NCI-H2227 (cell line): ENCODE data around the gene MDFI.

ENCODE experiments used
- DNase-seq: peaks from one replicate; lab custom pipeline; 2025; ENCODE audit not compliant: unreplicated experiment; lab: John Stamatoyannopoulos, UW

Gene MDFI

DNA sequence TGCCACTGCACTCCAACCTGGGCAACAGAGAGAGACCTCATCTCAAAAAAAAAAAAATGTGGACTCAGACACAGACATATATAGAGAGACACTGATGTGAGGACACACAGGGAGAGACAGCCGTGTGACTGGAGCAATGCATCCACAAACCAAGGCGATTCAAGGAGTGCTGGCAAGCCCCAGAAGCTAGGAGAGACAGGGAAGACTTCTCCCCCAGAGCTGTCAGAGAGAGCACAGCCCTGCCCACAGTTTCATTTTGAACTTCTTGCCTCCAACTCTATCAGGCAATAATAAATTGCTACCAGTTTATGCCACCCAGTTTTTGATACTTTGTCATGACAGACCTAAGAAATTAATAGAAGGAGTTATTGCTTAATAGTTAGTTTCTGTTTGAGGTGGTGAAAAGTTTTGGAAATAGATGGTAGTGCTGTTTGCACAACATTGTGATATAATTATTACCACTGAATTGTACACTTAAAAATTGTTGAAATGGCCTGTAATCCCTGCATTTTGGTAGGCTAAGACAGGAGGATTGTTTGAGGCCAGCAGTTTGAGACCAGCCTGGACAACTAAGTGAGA is 5.1 kb upstream of the MDFI start:
- no peak for DNase-seq

DNA sequence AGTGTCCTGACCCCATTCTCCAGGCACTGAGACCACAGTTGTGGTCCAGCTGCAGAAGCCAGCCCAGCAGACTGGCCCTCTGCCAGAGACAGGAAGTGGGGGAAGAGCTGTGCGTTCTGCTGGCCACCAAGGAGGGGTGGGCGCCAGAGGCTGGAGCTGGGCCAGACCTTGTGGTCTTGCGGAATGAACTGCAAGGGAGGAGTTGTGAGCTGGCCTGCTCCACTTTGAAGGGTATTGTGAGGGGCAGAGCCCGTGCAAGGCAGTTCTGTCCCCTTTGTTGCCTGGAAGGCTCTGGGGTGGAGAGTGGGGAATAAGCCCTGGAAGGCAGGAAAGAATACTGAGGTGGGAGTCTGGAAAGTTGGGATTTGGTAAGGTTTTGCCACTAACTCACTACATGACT is 3.6 kb upstream of the MDFI start:
- no peak for DNase-seq

DNA sequence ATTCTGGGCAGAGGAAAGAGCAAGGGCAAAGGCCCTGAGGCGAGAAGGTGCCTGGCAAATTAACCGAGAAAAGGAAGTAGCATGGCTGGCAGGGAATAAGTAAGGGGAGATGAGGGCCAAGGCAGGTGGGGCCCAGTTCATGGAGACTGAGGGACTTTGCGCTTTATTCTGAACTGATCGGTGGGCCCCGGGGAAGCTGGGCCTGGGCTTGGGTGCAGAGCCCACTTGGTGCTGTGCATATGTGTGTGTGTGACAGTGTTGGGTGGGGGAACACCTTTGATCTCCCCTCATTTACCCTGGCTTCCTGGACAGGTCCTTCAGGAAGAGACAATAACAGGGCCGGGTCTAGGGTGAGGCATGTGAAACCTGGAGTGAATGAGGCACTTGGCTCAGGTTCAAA is 2.9 kb upstream of the MDFI start:
- no peak for DNase-seq

DNA sequence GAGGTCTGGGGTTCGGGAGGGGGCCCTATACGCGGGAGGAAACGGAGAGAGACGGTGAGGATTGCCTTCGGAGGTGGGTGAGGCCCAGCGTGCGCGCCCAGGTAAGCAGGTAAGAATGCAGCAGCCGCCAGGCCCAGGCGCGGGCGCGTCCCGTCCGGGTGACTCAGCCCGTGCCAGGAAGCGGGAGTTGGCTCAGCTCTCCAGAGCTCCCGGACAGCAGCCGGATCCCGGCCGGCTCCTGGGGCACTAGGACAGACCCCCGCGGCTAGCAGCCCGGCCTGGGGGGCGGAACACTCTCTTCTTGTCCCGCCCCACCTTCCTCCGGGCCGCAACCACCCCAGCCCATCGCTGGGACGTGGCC is 1.5 kb upstream of the MDFI start:
- DNase-seq: no peak

DNA sequence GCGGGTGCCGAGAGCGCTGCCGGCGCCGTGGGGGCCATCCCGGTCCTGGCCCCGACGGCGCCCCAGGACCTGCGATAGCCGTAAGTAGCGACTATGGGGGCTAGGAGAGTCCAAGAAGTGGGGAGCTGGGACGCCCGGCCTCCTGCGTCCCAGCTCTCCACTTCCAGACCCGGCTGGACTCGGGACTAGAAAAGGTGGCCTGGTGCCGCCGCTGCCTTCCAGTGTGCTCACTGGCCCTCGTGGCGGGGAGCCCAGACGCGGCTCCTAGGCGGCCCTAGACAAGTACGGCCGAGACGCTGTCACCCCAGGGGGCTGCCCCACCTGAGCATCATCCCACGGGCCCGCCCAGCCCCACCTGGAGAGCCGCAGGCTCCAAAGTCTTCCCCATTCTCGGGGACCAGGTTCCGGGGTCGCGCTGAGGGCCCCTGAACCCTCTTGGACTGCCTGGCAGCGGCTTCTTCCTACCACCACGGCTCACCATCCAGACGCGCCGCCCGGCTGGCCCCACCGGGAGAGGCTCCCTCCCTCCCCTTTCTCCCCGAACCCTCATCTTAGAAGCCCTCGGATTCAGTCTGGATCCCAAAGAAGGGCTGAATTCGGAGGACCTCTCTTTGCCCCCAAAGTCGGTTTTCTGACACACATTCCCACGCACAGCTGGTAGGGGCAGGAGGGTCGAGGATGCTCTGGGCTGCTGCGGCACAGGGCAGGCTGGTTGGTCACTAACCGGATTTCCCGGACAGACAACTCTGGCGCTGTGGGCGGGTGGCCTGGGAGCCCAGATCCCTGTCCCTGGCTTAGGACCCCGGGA is 870 bp upstream of the MDFI start:
- DNase-seq: no peak

DNA sequence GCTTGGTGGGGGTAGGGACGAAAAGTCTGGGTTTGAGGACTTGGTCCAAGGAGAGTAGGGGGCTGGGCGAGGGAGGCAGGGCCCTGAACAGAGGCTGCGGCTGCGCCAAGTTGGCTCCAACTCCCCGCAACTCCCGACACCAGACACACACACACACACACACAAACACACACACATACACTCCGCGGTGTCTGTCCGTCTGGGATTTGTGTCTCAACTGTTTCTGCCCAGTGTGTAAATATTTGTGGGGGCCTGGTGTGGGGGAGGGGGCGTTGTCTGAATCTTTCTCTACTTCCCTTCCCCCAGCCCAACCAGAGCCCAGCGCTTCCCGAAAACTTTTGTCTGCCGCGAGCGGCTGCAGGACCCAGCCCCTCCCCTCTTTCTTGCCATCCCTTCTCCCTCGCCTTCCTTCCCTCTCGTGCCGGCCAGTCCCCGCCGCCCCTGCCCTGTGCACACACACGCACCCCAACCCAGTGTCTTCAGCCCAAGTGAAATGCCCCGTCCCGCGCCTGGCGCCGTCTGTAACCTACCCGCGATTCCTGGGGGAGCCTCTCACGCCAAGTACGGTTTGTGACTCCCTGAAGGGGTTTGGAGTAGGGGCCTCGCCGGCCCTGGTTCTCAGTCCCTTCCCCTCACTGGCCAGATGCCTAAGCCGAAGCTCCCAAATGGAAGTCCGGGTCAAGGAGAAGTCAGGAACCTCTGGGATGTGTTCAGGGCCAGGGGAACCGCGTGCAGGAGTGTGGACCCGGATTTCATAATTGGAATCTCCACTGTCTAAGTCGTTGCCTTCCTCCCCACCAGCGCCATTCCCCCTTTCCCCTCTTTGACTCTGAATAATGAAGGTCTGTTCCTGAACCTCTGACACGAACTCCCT is 904 bp downstream of the MDFI start:
- DNase-seq: peak; percentile 38

DNA sequence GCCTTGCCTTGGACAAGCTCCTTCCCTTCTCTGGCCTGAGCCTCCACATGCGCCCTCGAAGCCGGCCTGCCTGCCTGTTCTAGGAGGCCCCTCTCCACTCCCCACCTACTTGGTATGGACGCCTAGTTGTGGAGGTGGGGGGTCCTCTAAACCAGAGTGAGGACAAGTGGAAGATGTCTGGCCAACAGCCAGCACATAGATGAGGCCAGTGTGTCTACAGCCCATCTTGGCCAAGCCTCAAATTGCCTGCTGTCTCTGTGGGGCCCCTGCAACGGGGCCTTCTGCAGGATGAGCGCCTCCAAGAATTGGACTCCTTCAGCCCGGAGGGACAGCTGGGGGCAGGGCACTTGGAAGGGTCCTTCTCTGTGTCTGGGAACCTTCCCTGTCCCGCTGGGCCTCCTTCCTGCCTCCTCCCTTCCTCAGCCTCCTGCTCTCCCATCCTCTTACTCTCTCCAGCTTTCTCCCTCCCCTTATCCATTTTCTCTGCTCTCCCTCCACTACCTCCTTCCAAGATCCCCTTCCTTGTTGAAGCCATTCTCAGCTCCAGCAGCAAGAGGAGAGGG is 1.6 kb downstream of the MDFI start:
- DNase-seq: no peak

DNA sequence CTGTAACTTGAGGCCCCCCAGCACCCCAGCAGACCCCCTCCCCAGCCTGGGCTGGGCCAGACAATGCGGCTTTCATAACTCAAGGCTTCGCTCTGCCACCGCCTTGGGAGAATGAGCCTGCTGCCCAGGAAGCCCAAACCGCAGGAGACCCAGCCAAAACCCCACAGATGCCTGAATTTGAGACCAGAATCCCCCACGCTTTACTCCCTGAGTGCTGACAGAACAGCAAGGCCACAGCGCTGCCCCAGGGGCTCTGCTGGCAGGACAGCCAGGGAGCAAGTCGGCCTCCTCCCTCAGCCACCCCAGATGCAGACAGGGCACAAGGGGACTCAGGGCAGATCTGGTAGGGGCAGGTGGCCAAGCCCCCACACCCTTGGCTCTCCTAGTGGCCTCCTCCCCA is 2.2 kb downstream of the MDFI start:
- DNase-seq: no peak

DNA sequence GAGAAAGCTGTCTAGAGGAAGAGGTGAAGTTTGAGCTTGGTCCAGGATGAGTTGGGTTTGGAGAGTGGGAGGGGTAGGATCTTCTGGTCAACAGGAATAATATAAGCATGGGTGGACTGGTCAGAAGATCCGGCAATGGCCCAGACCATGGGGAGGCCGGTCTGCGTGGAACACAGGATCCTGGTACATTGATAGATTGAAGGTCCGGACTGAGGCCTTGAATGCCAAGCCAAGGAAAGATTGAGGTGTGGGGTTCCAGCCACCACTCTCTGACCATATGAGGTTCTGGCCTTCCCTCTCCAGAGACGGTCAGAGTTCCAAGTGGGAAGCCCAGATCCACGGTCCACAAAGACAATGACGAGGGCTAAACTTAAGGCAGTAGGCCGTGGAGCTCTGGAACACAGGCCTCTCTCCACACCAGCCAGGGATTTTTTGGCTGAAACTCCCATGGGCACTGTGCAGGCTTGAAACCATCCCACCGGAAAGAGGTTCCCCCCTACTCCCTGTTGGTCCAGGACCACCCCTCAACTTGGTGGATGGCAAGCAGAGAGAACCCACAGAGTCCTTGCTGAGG is 3.2 kb downstream of the MDFI start:
- DNase-seq: no peak

DNA sequence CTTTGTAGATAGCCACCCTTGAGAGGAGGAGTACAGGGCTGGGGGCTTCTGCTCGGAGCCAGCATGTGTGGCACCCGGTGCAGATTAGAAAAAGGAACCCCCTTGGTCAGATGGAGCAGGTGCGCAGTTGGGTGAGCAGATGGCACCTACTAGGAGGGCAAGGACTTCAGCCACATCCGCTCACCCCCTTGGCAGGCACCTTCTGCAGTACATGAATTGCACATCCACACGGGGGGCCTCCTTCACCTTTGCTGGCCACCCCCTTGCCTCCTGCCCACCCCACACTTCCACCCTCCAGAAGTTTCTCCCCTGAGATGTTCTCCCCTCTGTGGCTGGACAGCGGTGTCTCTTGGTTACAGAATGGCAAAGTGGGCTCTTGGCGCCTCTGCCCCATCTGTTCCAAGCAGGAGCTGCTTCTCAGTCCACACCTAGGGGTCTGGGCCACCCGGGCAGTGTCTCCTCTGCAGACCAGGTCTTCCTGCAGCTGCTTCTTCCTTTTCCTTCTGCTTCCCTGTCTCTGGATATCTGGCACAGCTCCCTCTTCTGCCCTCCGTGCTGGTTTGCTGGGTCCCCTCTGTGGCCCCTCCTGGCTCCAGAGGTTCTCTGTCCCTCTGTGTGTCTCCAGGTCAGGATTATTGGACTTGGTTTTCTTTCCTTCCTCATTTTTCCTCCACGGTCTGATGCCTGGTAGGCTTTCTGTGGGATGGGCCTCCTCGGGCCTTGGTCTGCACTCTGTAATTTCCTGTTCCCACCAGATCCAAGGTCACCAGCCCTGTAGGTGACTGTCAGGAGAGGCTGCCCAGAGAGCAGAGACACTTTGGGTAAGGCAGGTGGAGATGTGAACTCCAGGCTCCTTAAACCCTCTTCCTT is 4.1 kb downstream of the MDFI start:
- DNase-seq: no peak

DNA sequence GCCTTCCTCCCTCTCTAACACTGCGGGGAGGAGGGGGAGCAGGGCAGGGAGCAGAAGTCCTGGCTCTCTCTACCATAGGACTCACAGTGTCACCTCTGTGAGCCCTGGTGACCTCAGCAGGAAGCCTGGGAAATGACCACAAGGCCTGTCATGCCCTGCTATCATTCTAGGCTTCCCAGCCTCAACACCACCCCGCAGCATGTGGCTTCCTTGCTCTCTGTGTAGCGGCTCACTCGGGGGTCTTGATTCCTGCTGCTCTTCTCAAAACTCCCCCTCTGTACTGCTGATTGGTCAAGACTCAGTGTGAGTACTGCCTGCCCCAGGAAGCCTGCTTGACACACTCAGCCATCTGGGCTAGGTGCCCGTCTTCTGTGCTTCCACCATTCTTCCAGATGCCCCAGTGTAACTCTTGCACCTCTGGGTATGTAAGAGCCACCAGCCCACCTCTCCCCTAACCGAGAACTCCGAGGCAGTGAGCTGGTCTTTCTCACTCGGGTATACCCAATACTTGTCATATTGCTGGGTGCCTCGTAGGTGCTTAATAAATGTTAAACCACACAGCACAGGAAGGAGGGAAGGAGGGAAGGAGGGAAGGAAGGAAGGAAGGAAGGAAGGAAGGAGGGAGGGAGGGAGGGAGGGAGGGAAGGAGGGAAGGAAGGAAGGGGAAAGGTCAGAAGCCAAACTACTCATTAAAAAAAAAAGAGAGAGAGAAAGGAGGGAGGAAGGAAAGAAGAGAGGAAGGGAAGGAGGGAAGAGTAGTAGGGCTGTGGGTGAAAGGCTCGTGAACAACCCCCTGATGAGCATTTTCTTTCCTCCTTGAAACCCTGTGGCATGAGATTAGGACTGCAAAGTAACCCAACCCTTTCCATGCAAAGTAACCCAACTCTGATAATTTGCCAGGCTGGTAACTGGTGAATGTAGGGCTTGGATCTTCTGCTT is 5.0 kb downstream of the MDFI start:
- no peak for DNase-seq

DNA sequence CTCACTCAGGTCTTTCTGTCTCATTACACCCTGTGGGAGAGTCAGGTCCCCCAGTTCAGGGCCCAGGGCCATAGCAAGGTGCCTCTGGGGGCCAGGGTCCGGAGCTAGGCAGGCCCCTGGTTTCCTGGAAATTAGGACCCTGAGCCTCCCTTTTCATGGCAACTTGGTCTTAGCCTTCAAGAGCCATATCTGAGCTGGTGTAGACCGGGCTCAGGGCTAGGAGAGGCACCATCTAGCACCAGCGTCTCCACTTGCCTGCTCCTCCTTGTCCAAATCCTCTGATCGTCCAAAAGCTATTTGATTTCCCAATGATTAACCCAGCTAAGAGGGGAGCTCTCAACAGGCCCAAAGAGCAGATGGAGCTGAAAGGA is 5.6 kb downstream of the MDFI start:
- DNase-seq: no peak

DNA sequence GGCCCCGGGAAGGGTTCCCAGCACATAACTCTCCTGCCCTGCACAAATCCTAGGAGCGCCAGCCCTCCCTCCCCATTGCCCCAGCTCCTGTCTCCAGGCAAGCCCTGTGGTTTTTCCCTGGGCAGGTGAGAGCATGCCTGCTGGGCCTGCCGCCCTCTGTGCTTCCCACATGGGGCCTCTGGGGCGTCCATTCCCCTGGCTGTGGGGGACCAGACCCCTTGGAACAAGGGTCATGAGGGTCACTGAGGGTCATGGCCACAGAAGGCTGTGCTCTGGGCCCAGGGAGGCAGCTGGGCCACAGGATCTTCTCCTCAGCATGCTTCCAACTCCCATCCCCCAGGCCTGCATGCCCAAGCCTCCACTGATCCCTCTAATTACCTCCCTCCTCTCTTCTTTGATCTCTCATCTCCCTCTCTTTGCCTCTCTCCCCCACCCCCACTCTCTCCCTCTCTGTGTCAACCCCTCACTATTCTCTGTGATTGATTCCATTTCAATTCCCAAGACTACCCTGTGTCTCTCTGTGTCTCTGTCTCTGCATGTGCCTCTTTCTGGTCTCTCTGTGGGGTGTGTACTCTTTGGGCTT is 6.1 kb downstream of the MDFI start:
- peak; percentile 31 for DNase-seq

DNA sequence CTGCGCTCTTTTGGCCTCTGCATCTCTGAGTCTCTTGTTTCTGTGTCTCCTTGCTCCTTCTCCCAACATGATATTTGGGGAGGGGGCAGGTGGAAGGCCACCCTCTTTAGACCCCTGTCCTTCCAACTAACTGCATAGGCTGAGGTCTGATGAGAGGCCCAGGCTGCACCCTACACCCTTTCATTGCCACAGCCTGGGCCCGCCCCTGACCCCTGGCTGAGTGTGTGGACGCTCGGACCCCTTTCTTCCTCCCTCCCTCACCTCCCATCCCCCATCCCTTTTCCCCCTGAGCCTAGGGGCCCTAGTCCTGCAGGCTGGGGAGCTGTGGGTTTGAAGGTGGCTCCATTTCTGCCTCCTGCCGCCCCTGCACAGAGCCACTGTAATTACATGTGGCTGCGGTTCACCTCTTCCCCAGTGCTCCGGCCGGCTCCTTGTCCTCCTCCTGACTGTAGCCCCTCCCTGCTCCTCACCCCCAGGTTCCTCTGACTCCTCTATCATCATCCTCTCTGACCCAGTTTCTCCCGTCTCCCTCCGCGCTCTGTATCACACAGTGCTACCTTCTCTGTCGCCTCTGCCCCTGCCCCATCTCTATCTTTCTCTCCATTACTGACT is 6.8 kb downstream of the MDFI start:
- DNase-seq: no peak

DNA sequence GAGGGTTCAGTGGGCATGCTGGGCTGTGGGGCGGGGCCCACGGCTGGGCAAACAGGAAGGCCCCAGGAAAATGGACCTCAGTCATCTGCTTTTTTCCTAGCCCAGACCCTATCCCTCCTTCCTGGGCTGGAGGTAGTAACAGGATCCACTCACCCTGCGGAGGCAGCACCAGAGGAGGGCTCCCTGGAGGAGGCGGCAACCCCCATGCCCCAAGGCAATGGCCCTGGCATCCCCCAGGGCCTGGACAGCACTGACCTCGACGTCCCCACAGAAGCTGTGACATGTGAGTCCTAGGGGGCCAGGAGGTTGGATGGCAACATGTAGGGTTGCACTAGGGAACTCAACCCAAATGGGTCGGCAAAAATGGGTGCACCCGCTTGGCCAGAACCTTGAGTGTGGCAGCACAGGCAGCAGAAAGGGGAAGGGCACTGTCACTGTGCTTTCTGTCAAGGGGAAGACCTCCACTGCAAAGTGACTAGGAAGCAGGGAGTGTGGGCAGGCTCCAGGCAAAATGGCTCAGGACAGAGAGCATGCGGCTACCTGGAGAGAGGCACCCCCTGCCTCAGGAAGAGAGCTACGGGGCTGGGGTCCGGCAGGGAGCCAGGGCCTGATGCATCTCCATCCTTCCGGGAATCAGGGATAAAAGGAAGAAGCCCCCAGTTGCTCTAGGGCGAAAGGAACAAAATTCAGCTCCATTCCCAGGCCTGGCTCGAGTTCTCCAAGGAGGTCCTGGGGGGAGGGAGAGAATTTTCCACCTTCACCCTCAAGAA is 7.9 kb downstream of the MDFI start:
- DNase-seq: no peak

DNA sequence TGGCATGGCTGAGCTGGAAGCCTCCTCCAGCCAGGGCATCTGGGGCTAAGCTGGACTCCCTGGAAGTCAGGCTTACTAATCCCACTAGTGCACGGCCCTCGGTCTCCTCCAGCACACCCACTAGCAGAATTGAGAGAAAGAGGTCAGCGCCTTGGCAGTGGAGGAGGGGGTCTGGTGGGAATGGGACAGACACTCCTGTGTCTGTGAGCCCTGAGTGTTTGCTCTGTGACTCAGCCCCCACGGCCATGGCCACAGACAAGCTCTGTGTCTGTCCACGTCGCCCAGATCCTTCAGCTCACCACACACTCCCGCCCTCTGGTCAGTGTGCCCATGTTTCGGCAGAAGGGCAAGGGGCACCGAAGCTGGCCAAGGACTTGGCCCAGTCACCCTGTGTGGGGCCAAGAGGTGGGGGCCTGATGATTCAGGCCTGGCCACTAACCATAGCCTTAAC is 8.8 kb downstream of the MDFI start:
- DNase-seq: no peak

DNA sequence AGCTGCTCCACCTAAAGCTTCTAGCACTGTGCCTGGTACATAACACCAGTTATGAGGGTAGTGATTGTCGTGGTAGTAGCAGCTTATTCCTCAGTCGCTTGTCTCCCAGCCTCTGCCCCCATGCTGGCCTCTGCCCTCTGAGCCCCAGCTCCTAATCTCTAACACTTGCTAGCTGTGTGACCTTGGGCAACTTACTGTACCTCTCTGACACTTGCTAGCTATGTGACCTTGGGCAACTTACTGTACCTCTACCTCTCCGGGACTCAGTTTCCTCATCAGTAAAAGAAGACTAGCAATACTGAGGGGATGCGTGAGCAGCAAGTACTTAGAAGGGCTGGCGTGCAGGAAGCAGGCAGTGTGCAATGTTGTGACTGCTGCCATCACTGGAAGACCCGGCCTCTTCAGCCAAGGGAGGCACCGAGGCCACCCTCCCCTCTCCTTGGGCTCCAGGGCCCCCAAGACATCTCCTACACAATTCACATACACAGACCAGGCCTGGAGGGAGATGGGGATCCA is 9.9 kb downstream of the MDFI start:
- no peak for DNase-seq

DNA sequence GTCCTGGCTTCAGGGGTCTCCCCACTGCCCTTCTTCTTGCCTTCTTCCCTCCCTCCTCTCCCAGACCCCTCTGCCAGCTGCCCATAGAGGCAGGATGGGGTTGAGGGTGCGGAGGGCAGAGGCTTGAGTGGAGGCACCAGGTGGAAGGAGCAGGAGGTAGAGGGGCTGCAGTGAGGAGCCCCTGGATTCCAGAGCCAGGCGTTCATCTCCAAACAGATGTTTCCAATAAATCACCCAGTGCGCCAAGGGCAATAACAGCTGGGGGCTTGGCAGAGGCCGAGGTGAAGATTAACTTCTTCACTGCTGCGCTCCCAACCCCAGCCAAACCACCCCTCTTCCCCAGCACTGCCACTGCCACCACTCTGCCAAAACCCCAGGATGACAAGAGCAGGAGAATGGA is 10.7 kb downstream of the MDFI start:
- DNase-seq: no peak
